HEK293 (cell line): ENCODE results near the gene FGF16.

Experiments used
- CTCF ChIA-PET: fragments of 350-600 bp; formaldehyde crosslinking; extraction: SDS; loops from one replicate; lab custom pipeline; 2021; ENCODE audit warnings: antibody characterized with exemption; lab: Yijun Ruan, JAX
- POLR2A ChIA-PET: fragments of 300-600 bp; formaldehyde crosslinking; extraction: SDS; loops from one replicate; lab custom pipeline; 2020; ENCODE audit warnings: antibody characterized with exemption, inconsistent platforms; lab: Yijun Ruan, JAX
- H3K27ac ChIP-seq: fragments of 200-500 bp; sonication (Bioruptor generic); 2 replicates; pipeline ENCODE4 v1.5.1; 2014; ENCODE audit warnings: low read depth, low read length, control low read depth, inconsistent platforms; ENCODE audit errors: extremely low read depth
- H3K36me3 ChIP-seq, 2 experiments: fragments of 200-500 bp in 1 of 2; sonication (Bioruptor generic) in 1 of 2; 1 replicate in 1 of 2; 2 replicates in 1 of 2; pipeline ENCODE4 v1.5.1; 2014 to 2017; ENCODE audit warnings: inconsistent platforms in 2 of 2, low read length in 2 of 2; ENCODE audit not compliant: control insufficient read depth in 2 of 2, insufficient read depth in 1 of 2
- H3K4me1 ChIP-seq: fragments of 200-500 bp; sonication (Bioruptor generic); 2 replicates; pipeline ENCODE4 v1.5.1; 2014; ENCODE audit warnings: mild to moderate bottlenecking, low read length, inconsistent platforms; ENCODE audit not compliant: control insufficient read depth, insufficient read depth
- H3K4me3 ChIP-seq: 2 replicates; pipeline ENCODE4 v1.5.1; 2011; ENCODE audit warnings: low read depth, mild to moderate bottlenecking, control low read depth, low read length, moderate library complexity
- H3K9me3 ChIP-seq: fragments of 200-500 bp; sonication (Bioruptor generic); 2 replicates; pipeline ENCODE4 v1.5.1; 2014; ENCODE audit warnings: low read depth, low read length, inconsistent platforms; ENCODE audit not compliant: control insufficient read depth, insufficient read depth
- BCL11B ChIP-seq: fragments of 450-650 bp; formaldehyde crosslinking; IDR thresholded peaks from 2 replicates; pipeline ENCODE4 v1.5.1; 2016; ENCODE audit warnings: low read depth, missing biosample characterization, missing genetic modification characterization
- CTCF ChIP-seq: fragments of 450-650 bp; formaldehyde crosslinking; IDR thresholded peaks from 2 replicates; pipeline ENCODE4 v1.5.1; 2016; ENCODE audit warnings: missing biosample characterization, missing genetic modification characterization
- GLIS1 ChIP-seq: fragments of 450-650 bp; formaldehyde crosslinking; IDR thresholded peaks from 2 replicates; pipeline ENCODE4 v1.5.1; 2016; ENCODE audit warnings: missing biosample characterization, missing genetic modification characterization
- SP2 ChIP-seq: fragments of 450-650 bp; formaldehyde crosslinking; IDR thresholded peaks from 2 replicates; pipeline ENCODE4 v1.5.1; 2016; ENCODE audit warnings: missing biosample characterization, missing genetic modification characterization
- SP3 ChIP-seq: fragments of 450-650 bp; formaldehyde crosslinking; IDR thresholded peaks from 2 replicates; pipeline ENCODE4 v1.5.1; 2016; ENCODE audit warnings: missing biosample characterization, missing genetic modification characterization
- TCF7L2 ChIP-seq: IDR thresholded peaks from 2 replicates; pipeline ENCODE4 v1.6.1; 2011; ENCODE audit warnings: low read depth, mild to moderate bottlenecking, inconsistent platforms, low read length, moderate library complexity, borderline replicate concordance
- ZBTB17 ChIP-seq: fragments of 450-650 bp; formaldehyde crosslinking; IDR thresholded peaks from 2 replicates; pipeline ENCODE4 v1.5.1; 2016; ENCODE audit warnings: missing biosample characterization, missing genetic modification characterization
- ZFP3 ChIP-seq: fragments of 450-650 bp; formaldehyde crosslinking; IDR thresholded peaks from 2 replicates; pipeline ENCODE4 v1.5.1; 2016; ENCODE audit warnings: low read depth, missing biosample characterization, missing genetic modification characterization
- ZNF148 ChIP-seq: fragments of 450-650 bp; formaldehyde crosslinking; IDR thresholded peaks from 2 replicates; pipeline ENCODE4 v1.5.0; 2017; ENCODE audit warnings: missing biosample characterization, missing genetic modification characterization, borderline replicate concordance
- ZNF175 ChIP-seq: fragments of 450-650 bp; formaldehyde crosslinking; IDR thresholded peaks from 2 replicates; pipeline ENCODE4 v1.5.1; 2016; ENCODE audit warnings: missing biosample characterization, missing genetic modification characterization
- ZNF23 ChIP-seq: fragments of 450-650 bp; formaldehyde crosslinking; IDR thresholded peaks from 2 replicates; pipeline ENCODE4 v1.5.1; 2016; ENCODE audit warnings: missing biosample characterization, missing genetic modification characterization, borderline replicate concordance
- ZNF239 ChIP-seq: fragments of 450-650 bp; formaldehyde crosslinking; IDR thresholded peaks from 2 replicates; pipeline ENCODE4 v1.5.1; 2016; ENCODE audit warnings: missing biosample characterization, missing genetic modification characterization
- ZNF280C ChIP-seq: fragments of 450-650 bp; formaldehyde crosslinking; IDR thresholded peaks from 2 replicates; pipeline ENCODE4 v1.5.1; 2016; ENCODE audit warnings: missing biosample characterization, missing genetic modification characterization
- ZNF391 ChIP-seq: fragments of 450-650 bp; formaldehyde crosslinking; IDR thresholded peaks from 2 replicates; pipeline ENCODE4 v1.5.1; 2016; ENCODE audit warnings: low read depth, missing biosample characterization, missing genetic modification characterization, borderline replicate concordance
- ZNF404 ChIP-seq: fragments of 450-650 bp; formaldehyde crosslinking; IDR thresholded peaks from 2 replicates; pipeline ENCODE4 v1.5.1; 2017; ENCODE audit warnings: missing biosample characterization, missing genetic modification characterization
- ZNF449 ChIP-seq: fragments of 450-650 bp; formaldehyde crosslinking; IDR thresholded peaks from 2 replicates; pipeline ENCODE4 v1.5.1; 2017; ENCODE audit warnings: missing biosample characterization, mild to moderate bottlenecking, missing genetic modification characterization, moderate library complexity
- ZNF473 ChIP-seq: fragments of 450-650 bp; formaldehyde crosslinking; IDR thresholded peaks from 2 replicates; pipeline ENCODE4 v1.5.1; 2017; ENCODE audit warnings: missing biosample characterization, missing genetic modification characterization
- ZNF555 ChIP-seq: fragments of 450-650 bp; formaldehyde crosslinking; conservative IDR thresholded peaks from 2 replicates; pipeline ENCODE4 v1.5.1; 2017; ENCODE audit warnings: missing biosample characterization, mild to moderate bottlenecking, missing genetic modification characterization, inconsistent platforms
- ZNF558 ChIP-seq: fragments of 450-650 bp; formaldehyde crosslinking; IDR thresholded peaks from 2 replicates; pipeline ENCODE4 v1.5.1; 2016; ENCODE audit warnings: missing biosample characterization, missing genetic modification characterization
- ZNF560 ChIP-seq: fragments of 450-650 bp; formaldehyde crosslinking; IDR thresholded peaks from 2 replicates; pipeline ENCODE4 v1.5.1; 2017; ENCODE audit warnings: missing biosample characterization, missing genetic modification characterization, borderline replicate concordance
- ZNF596 ChIP-seq: fragments of 450-650 bp; IDR thresholded peaks from 2 replicates; pipeline ENCODE4 v1.5.0; 2018; ENCODE audit warnings: missing biosample characterization, mild to moderate bottlenecking, missing genetic modification characterization, moderate library complexity
- ZNF626 ChIP-seq: fragments of 450-650 bp; sonication (Bioruptor Pico); formaldehyde crosslinking; IDR thresholded peaks from 2 replicates; pipeline ENCODE4 v1.5.1; 2018; ENCODE audit warnings: missing biosample characterization, missing genetic modification characterization, inconsistent platforms
- ZNF830 ChIP-seq: fragments of 450-650 bp; IDR thresholded peaks from 2 replicates; pipeline ENCODE4 v1.5.0; 2018; ENCODE audit warnings: missing biosample characterization, missing genetic modification characterization, low read depth, mild to moderate bottlenecking, moderate library complexity

Gene FGF16

GRCh38 chrX:77422891-77423648 is 24.1 kb upstream of the FGF16 start:
- no peak overlapping the region for H3K27ac ChIP-seq
- no peaks in the 10 kb centered on the region for H3K4me1 ChIP-seq
- no peaks in the 10 kb centered on the region for H3K36me3 ChIP-seq
- no peak overlapping the region for H3K4me3 ChIP-seq
- TF ChIP-seq CTCF (tag by site-specific recombination): no peak
- no peak for TF ChIP-seq ZNF555 (tag by site-specific recombination)
- no peak for TF ChIP-seq ZBTB17 (tag by site-specific recombination)
- no peak for TF ChIP-seq ZFP3
- TF ChIP-seq ZNF280C: no peak
- TF ChIP-seq ZNF148 (tag by site-specific recombination): no peak
- no peak for TF ChIP-seq ZNF175
- ChIA-PET POLR2A (no interaction called here), CTCF (interaction anchor here (0.7 kb wide), 1 partner anchor 348 kb away, joined by 4 read pairs; no protein-coding TSS in a partner anchor)
- H3K9me3 ChIP-seq: no peaks in the 10 kb centered on the region

GRCh38 chrX:77426811-77427210 is 20.4 kb upstream of the FGF16 start:
- TF ChIP-seq SP3 (tag by site-specific recombination): no peak
- TF ChIP-seq ZNF830 (tag by site-specific recombination): no peak
- no peak for TF ChIP-seq ZNF596 (tag by site-specific recombination)
- TF ChIP-seq ZNF626 (tag by site-specific recombination): no peak
- TF ChIP-seq ZNF560 (tag by site-specific recombination): no peak
- no peak for TF ChIP-seq ZNF391
- H3K9me3 ChIP-seq: no peaks in the 10 kb centered on the region
- no peak overlapping the region for H3K4me3 ChIP-seq
- ChIA-PET POLR2A (no interaction called here), CTCF (interaction anchor here (0.7 kb wide), 1 partner anchor 46 kb away, joined by 3 read pairs; no protein-coding TSS in a partner anchor)
- H3K27ac ChIP-seq: no peak overlapping the region
- no peaks in the 10 kb centered on the region for H3K4me1 ChIP-seq
- H3K36me3 ChIP-seq: no peaks in the 10 kb centered on the region

- Histone ChIP-seq H3K27ac (no peak overlapping the region), H3K36me3 (no peaks in the 10 kb centered on the region)
- POLR2A ChIA-PET: no interaction called here
- TF ChIP-seq TCF7L2 (no peak), ZNF473 (no peak), BCL11B (tag by site-specific recombination) (no peak), ZNF830 (tag by site-specific recombination) (no peak), ZNF239 (tag by site-specific recombination) (no peak), ZNF558 (tag by site-specific recombination) (no peak), GLIS1 (no peak), SP2 (no peak), ZNF23 (tag by site-specific recombination) (no peak), ZNF404 (no peak), ZNF449 (no peak), ZNF391 (no peak)
- TF ChIP-seq, all 188 proteins: peak for 0
- H3K9me3 ChIP-seq: no peaks in the 10 kb centered on the region
- CTCF ChIA-PET: no interaction called here
- no peak overlapping the region for H3K4me3 ChIP-seq
- no peaks in the 10 kb centered on the region for H3K4me1 ChIP-seq
These were observed 19.6 kb upstream of the FGF16 start for GRCh38 chrX:77427611-77428010.
